ENCODE results near the gene PIM1.
"Not testable (repeated sequence)": the region's sequence is repeated elsewhere in the genome, so short reads cannot be mapped to it uniquely, and the experiment has no call there.

The PIM1 gene

GRCh38 chr6:37190159-37190535, 20.2 kb downstream of the PIM1 start:
- no peak overlapping the region for H3K27ac ChIP-seq
- TF ChIP-seq CTCF (conservative IDR thresholded peaks at IDR 0.05) (no peak), ZFX (IDR thresholded peaks at IDR 0.05) (no peak)

GRCh38 chr6:37192666-37193065, 22.7 kb downstream of the PIM1 start:
- no peak overlapping the region for H3K27ac ChIP-seq
- TF ChIP-seq ZFX (IDR thresholded peaks at IDR 0.05) = no peak
- TF ChIP-seq CTCF (conservative IDR thresholded peaks at IDR 0.05) = no peak

GRCh38 chr6:37194886-37195285, 24.9 kb downstream of the PIM1 start:
- H3K27ac ChIP-seq = not testable (repeated sequence)

GRCh38 chr6:37196451-37196850, 26.5 kb downstream of the PIM1 start:
- not testable (repeated sequence) for H3K27ac ChIP-seq

- TF ChIP-seq ZFX (IDR thresholded peaks at IDR 0.05) = no peak
- no peak for TF ChIP-seq CTCF (conservative IDR thresholded peaks at IDR 0.05)
- H3K27ac ChIP-seq = no peak overlapping the region
Measured at GRCh38 chr6:37200085-37200484, 30.1 kb downstream of the PIM1 start.

GRCh38 chr6:37201726-37202125, 31.8 kb downstream of the PIM1 start:
- no peak overlapping the region for H3K27ac ChIP-seq
- TF ChIP-seq ZFX (IDR thresholded peaks at IDR 0.05) (no peak), CTCF (conservative IDR thresholded peaks at IDR 0.05) (no peak)

- TF ChIP-seq ZFX (IDR thresholded peaks at IDR 0.05) = no peak
- TF ChIP-seq CTCF (conservative IDR thresholded peaks at IDR 0.05) = no peak
- no peak overlapping the region for H3K27ac ChIP-seq
Measured at GRCh38 chr6:37202788-37203491, 33.0 kb downstream of the PIM1 start.

- no peak overlapping the region for H3K27ac ChIP-seq
- no peak for TF ChIP-seq ZFX (IDR thresholded peaks at IDR 0.05)
- no peak for TF ChIP-seq CTCF (conservative IDR thresholded peaks at IDR 0.05)
Measured at GRCh38 chr6:37204014-37204751, 34.2 kb downstream of the PIM1 start.

Data from C4-2B (cell line).